ENCODE results near the gene NFATC3. TPM values are rescaled to one million over a fixed set of nuclear protein-coding genes. Genes with fewer than 3 reads are reported as not detected.

NFATC3 gene
- total RNA-seq, 2 experiments from 2014 or later = 166 to 169 TPM

- no peaks in the 10 kb centered on the region for H3K27me3 Mint-ChIP-seq (ENCODE audit: low read depth)
- H3K27ac Mint-ChIP-seq = peak overlapping the region; percentile 43
- CTCF ChIA-PET = interaction anchor here (1.4 kb wide), 1 partner anchor 29 kb away, joined by 5 read pairs; no protein-coding TSS in a partner anchor
- ATAC-seq (no peak), DNase-seq (no peak)
- peaks cover 16% of the 10 kb centered on the region for H3K36me3 Mint-ChIP-seq (ENCODE audit: low read depth)
- H3K4me1 Mint-ChIP-seq (ENCODE audit: low read depth) = peaks cover 44% of the 10 kb centered on the region
- POLR2A ChIA-PET = no interaction called here
- no peak overlapping the region for H3K4me3 Mint-ChIP-seq
- H3K9me3 Mint-ChIP-seq (ENCODE audit: insufficient read depth) = no peaks in the 10 kb centered on the region
Observed at GRCh38 chr16:68233085-68233834, 148.1 kb downstream of the NFATC3 start.

- H3K4me1 Mint-ChIP-seq (ENCODE audit: low read depth) = peaks cover 43% of the 10 kb centered on the region
- ChIA-PET POLR2A (no interaction called here), CTCF (interaction anchor here (1.4 kb wide), 1 partner anchor 28 kb away, joined by 5 read pairs; no protein-coding TSS in a partner anchor)
- no peak overlapping the region for H3K4me3 Mint-ChIP-seq
- DNase-seq (no peak), ATAC-seq (no peak)
- H3K27ac Mint-ChIP-seq = peak overlapping the region; percentile 43
- no peaks in the 10 kb centered on the region for H3K27me3 Mint-ChIP-seq (ENCODE audit: low read depth)
- H3K36me3 Mint-ChIP-seq (ENCODE audit: low read depth) = peaks cover 14% of the 10 kb centered on the region
- H3K9me3 Mint-ChIP-seq (ENCODE audit: insufficient read depth) = no peaks in the 10 kb centered on the region
Observed at GRCh38 chr16:68233835-68234187, 148.6 kb downstream of the NFATC3 start.

- H3K36me3 Mint-ChIP-seq (ENCODE audit: low read depth) = peaks cover 8% of the 10 kb centered on the region
- DNase-seq (no peak), ATAC-seq (no peak)
- H3K9me3 Mint-ChIP-seq (ENCODE audit: insufficient read depth) = no peaks in the 10 kb centered on the region
- peak overlapping the region; percentile 34 for H3K4me3 Mint-ChIP-seq
- H3K27ac Mint-ChIP-seq = peak overlapping the region; percentile 74
- no peaks in the 10 kb centered on the region for H3K27me3 Mint-ChIP-seq (ENCODE audit: low read depth)
- ChIA-PET CTCF (interaction anchor here (1.4 kb wide), 1 partner anchor 27 kb away, joined by 5 read pairs; no protein-coding TSS in a partner anchor), POLR2A (interaction anchor here (0.8 kb wide), 1 partner anchor 11 kb away, joined by 3 read pairs; the partner anchor contains the start of gene PLA2G15)
- peaks cover 42% of the 10 kb centered on the region for H3K4me1 Mint-ChIP-seq (ENCODE audit: low read depth)
Observed at GRCh38 chr16:68234188-68235107, 149.3 kb downstream of the NFATC3 start.

- peak overlapping the region; percentile 34 for H3K4me3 Mint-ChIP-seq
- H3K4me1 Mint-ChIP-seq (ENCODE audit: low read depth) = peaks cover 47% of the 10 kb centered on the region
- no peaks in the 10 kb centered on the region for H3K9me3 Mint-ChIP-seq (ENCODE audit: insufficient read depth)
- ChIA-PET POLR2A (interaction anchor here (0.5 kb wide), 1 partner anchor 427 kb away, joined by 3 read pairs; no protein-coding TSS in a partner anchor), CTCF (interaction anchor here (1.1 kb wide), 1 partner anchor 29 kb away, joined by 3 read pairs; the partner anchor contains the start of gene SLC7A6)
- peaks cover 6% of the 10 kb centered on the region for H3K36me3 Mint-ChIP-seq (ENCODE audit: low read depth)
- H3K27ac Mint-ChIP-seq = no peak overlapping the region
- no peak for ATAC-seq
- H3K27me3 Mint-ChIP-seq (ENCODE audit: low read depth) = no peaks in the 10 kb centered on the region
- no peak for DNase-seq
Observed at GRCh38 chr16:68235108-68235886, 150.1 kb downstream of the NFATC3 start.

- ChIA-PET CTCF (interaction anchor here (1.1 to 1.6 kb wide), 2 partner anchors 28 to 142 kb away, joined by 3 to 7 read pairs; partner anchors contain the start of gene SLC7A6), POLR2A (no interaction called here)
- DNase-seq (no peak), ATAC-seq (no peak)
- peak within 1 kb of the TSS; percentile 89 for H3K4me3 Mint-ChIP-seq
- H3K27ac Mint-ChIP-seq = peak within 1 kb of the TSS; percentile 32
- peaks cover 47% of the 10 kb centered on the region for H3K4me1 Mint-ChIP-seq (ENCODE audit: low read depth)
- no peaks in the 10 kb centered on the region for H3K9me3 Mint-ChIP-seq (ENCODE audit: insufficient read depth)
- H3K36me3 Mint-ChIP-seq (ENCODE audit: low read depth) = peaks cover 2% of the 10 kb centered on the region
- no peaks in the 10 kb centered on the region for H3K27me3 Mint-ChIP-seq (ENCODE audit: low read depth)
Observed at GRCh38 chr16:68235887-68236136, 150.6 kb downstream of the NFATC3 start, which contains the start of gene ESRP2. ESRP2 (minus strand) TSS chr16:68236127; CDS start chr16:68236045, 82 bp downstream.

GRCh38 chr16:68236137-68236825 lies 151.1 kb downstream of the NFATC3 start:
- Mint-ChIP-seq H3K9me3 (ENCODE audit: insufficient read depth) (no peaks in the 10 kb centered on the region), H3K36me3 (ENCODE audit: low read depth) (peaks cover 2% of the 10 kb centered on the region), H3K27me3 (ENCODE audit: low read depth) (no peaks in the 10 kb centered on the region), H3K27ac (peak overlapping the region; percentile 32), H3K4me3 (peak overlapping the region; percentile 89), H3K4me1 (ENCODE audit: low read depth) (peaks cover 47% of the 10 kb centered on the region)
- ATAC-seq = peak; percentile 4
- POLR2A ChIA-PET = interaction anchor here (1.1 to 1.2 kb wide), 2 partner anchors 21 to 152 kb away, joined by 3 to 4 read pairs; no protein-coding TSS in a partner anchor
- peak; percentile 51 for DNase-seq
- CTCF ChIA-PET = interaction anchor here (1.1 to 3.1 kb wide), 5 partner anchors 9 to 143 kb away, joined by 3 to 22 read pairs (median 9); partner anchors contain the start of gene SLC7A6

- DNase-seq (peak; percentile 44), ATAC-seq (peak; percentile 7)
- POLR2A ChIA-PET = interaction anchor here (1.1 to 1.3 kb wide), 3 partner anchors 8 to 152 kb away, joined by 3 to 6 read pairs (median 4); no protein-coding TSS in a partner anchor
- Mint-ChIP-seq H3K36me3 (ENCODE audit: low read depth) (peaks cover 2% of the 10 kb centered on the region), H3K4me3 (peak overlapping the region; percentile 89), H3K9me3 (ENCODE audit: insufficient read depth) (no peaks in the 10 kb centered on the region), H3K27ac (peak overlapping the region; percentile 32), H3K4me1 (ENCODE audit: low read depth) (peaks cover 47% of the 10 kb centered on the region), H3K27me3 (ENCODE audit: low read depth) (no peaks in the 10 kb centered on the region)
- CTCF ChIA-PET = interaction anchor here (1.6 to 3.1 kb wide), 4 partner anchors 9 to 143 kb away, joined by 7 to 22 read pairs (median 10); partner anchors contain the start of gene SLC7A6
Observed at GRCh38 chr16:68236826-68237242, 151.7 kb downstream of the NFATC3 start.

GRCh38 chr16:68237243-68238028 lies 152.3 kb downstream of the NFATC3 start:
- CTCF ChIA-PET = interaction anchor here (1.6 to 3.1 kb wide), 5 partner anchors 10 to 144 kb away, joined by 7 to 22 read pairs (median 9); partner anchors contain the start of gene SLC7A6
- ATAC-seq = peak; percentile 78
- no peaks in the 10 kb centered on the region for H3K27me3 Mint-ChIP-seq (ENCODE audit: low read depth)

GRCh38 chr16:68238029-68238345 lies 152.8 kb downstream of the NFATC3 start:
- POLR2A ChIA-PET = interaction anchor here (1.3 kb wide), 1 partner anchor 10 kb away, joined by 6 read pairs; no protein-coding TSS in a partner anchor
- Mint-ChIP-seq H3K27me3 (ENCODE audit: low read depth) (no peaks in the 10 kb centered on the region), H3K36me3 (ENCODE audit: low read depth) (no peaks in the 10 kb centered on the region), H3K27ac (peak overlapping the region; percentile 93), H3K9me3 (ENCODE audit: insufficient read depth) (no peaks in the 10 kb centered on the region), H3K4me3 (peak overlapping the region; percentile 89), H3K4me1 (ENCODE audit: low read depth) (peaks cover 41% of the 10 kb centered on the region)
- ATAC-seq = no peak
- CTCF ChIA-PET = interaction anchor here (0.9 to 3.1 kb wide), 5 partner anchors 11 to 91 kb away, joined by 3 to 22 read pairs (median 9); partner anchors contain the start of gene SLC7A6
- no peak for DNase-seq

More at GRCh38 chr16:68237243-68238028, 152.3 kb downstream of the NFATC3 start:
- H3K4me1 Mint-ChIP-seq (ENCODE audit: low read depth) = peaks cover 44% of the 10 kb centered on the region
- DNase-seq = peak; percentile 92
- H3K36me3 Mint-ChIP-seq (ENCODE audit: low read depth) = peaks cover 2% of the 10 kb centered on the region
- H3K4me3 Mint-ChIP-seq = peak overlapping the region; percentile 89
- POLR2A ChIA-PET = interaction anchor here (1.1 to 1.3 kb wide), 3 partner anchors 9 to 153 kb away, joined by 3 to 6 read pairs (median 4); no protein-coding TSS in a partner anchor
- H3K27ac Mint-ChIP-seq = peak overlapping the region; percentile 93
- H3K9me3 Mint-ChIP-seq (ENCODE audit: insufficient read depth) = no peaks in the 10 kb centered on the region

GRCh38 chr16:68242085-68242484 lies 156.9 kb downstream of the NFATC3 start:
- H3K27me3 Mint-ChIP-seq (ENCODE audit: low read depth) = no peaks in the 10 kb centered on the region
- H3K9me3 Mint-ChIP-seq (ENCODE audit: insufficient read depth) = no peaks in the 10 kb centered on the region
- no peak overlapping the region for H3K27ac Mint-ChIP-seq
- peaks cover 42% of the 10 kb centered on the region for H3K4me1 Mint-ChIP-seq (ENCODE audit: low read depth)
- ChIA-PET POLR2A (no interaction called here), CTCF (interaction anchor here (1.2 to 5.0 kb wide), 4 partner anchors 11 to 86 kb away, joined by 3 to 37 read pairs (median 9); partner anchors contain the start of gene SLC7A6)
- H3K36me3 Mint-ChIP-seq (ENCODE audit: low read depth) = peaks cover 2% of the 10 kb centered on the region
- ATAC-seq (no peak), DNase-seq (no peak)
- no peak overlapping the region for H3K4me3 Mint-ChIP-seq

Data from activated CD8-positive, alpha-beta T cell treated with anti-CD3 and anti-CD28 coated beads, Interleukin-2, amount 10 ng/mL, durations not matched to agents 7 days and 5 days (primary cell).